ENCODE data around the gene SELENOT. TPM values are rescaled to one million over a fixed set of nuclear protein-coding genes. Genes with fewer than 3 reads are reported as not detected.
A peak's percentile ranks its signal among the peaks of the same experiment; 100 is the strongest.

Gene SELENOT
- total RNA-seq, 1 donor = 150 TPM

DNA sequence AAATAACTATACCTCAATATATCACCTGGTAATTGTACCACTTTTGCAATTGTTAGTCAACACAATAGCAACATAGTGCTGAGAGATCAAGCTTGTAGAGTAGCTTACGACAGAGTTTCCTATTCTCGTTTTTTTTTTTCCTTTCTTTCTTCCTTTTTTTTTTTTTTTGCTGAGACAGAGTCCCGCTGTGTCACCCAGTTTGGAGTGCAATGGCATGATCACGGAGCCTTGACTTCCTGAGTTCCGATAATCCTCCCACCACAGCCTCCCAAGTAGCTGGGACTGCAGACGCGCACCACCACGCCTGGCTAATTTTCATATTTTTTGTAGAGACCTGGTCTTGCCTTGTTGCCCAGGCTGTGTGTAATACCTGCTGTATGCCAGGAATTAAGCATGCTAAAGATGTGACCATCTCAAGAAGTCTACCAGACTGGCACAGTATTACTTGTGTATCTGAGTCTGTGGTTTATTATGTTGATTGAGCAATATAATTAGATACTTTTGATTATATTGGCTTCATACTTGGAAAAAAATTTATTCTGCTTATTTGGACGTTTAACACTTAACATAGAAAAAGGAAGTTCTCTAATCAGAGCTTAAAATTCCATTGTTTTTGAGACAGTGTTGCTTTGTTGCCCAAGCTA is 3.0 kb downstream of the SELENOT start:
- no peak overlapping the region for H3K4me3 ChIP-seq (ENCODE audit: low read depth, low read length)
- no peak for DNase-seq (ENCODE audit: low read depth)
- TF ChIP-seq, protein P1, sequence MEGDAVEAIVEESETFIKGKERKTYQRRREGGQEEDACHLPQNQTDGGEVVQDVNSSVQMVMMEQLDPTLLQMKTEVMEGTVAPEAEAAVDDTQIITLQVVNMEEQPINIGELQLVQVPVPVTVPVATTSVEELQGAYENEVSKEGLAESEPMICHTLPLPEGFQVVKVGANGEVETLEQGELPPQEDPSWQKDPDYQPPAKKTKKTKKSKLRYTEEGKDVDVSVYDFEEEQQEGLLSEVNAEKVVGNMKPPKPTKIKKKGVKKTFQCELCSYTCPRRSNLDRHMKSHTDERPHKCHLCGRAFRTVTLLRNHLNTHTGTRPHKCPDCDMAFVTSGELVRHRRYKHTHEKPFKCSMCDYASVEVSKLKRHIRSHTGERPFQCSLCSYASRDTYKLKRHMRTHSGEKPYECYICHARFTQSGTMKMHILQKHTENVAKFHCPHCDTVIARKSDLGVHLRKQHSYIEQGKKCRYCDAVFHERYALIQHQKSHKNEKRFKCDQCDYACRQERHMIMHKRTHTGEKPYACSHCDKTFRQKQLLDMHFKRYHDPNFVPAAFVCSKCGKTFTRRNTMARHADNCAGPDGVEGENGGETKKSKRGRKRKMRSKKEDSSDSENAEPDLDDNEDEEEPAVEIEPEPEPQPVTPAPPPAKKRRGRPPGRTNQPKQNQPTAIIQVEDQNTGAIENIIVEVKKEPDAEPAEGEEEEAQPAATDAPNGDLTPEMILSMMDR (IDR thresholded peaks at IDR 0.05; ENCODE audit: insufficient read depth, low read length) = no peak

DNA sequence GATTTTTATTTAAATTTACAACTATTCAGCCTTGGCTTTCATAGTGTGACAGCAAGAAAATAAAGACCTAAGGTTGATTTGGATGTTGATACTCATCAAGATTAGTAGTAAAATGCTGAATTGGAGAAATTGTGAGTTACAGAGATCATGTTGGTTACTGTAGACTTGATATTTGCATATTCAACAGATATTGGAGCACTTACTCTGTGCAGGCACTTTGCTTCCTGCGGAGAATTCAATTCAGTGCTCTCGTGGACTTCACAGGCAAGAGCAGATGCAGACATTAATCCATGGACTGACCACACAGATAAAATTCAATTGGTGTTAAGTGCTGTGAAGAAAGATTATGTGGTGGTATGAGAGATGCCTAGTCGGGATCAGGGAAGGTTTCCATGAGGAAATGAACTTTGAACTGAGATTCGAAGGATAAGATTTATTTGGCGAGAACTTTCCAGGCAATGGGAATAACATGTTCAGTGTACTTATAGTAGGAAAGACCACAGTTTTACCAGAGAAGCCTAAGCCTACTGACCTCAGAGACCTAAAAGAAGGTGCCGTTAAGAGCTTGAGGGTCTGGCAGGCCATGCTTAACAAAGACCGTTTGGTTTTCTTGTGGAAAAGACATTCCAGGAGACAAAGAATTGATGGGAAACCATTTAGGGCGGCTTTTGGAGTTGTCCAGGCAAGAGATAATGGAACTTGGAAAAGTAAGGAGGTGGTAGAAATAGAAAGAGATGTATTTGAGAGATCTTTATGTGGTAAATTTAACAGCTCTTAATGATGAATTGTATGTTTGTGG is 4.3 kb downstream of the SELENOT start:
- TF ChIP-seq, protein P1 (IDR thresholded peaks at IDR 0.05; ENCODE audit: insufficient read depth, low read length) = no peak
- DNase-seq (ENCODE audit: low read depth) = no peak

DNA sequence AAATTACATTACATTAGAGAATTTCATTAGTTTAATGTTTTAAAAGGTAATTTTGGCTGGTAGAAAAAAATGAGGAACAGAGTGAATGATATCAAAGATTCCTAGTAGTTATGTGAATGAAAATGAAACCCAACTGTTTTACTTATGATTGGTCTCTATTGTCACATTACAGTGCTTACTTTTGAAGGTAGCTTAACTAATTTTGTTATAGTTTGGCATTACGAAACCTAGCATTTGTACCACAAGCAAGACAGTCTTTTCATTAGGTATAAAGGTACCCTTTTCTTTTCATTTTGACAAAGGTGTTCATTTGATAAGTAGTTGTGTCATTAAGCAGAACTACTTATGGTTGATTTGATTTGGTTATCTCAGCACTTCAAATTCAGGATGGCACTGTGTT is 6.9 kb downstream of the SELENOT start:
- H3K4me3 ChIP-seq (ENCODE audit: low read depth, low read length) = no peak overlapping the region
- no peak for DNase-seq (ENCODE audit: low read depth)
- TF ChIP-seq, protein P1 (IDR thresholded peaks at IDR 0.05; ENCODE audit: insufficient read depth, low read length) = no peak

More for the DNA sequence above, 4.3 kb downstream of the SELENOT start:
- no peak overlapping the region for H3K4me3 ChIP-seq (ENCODE audit: low read depth, low read length)

DNA sequence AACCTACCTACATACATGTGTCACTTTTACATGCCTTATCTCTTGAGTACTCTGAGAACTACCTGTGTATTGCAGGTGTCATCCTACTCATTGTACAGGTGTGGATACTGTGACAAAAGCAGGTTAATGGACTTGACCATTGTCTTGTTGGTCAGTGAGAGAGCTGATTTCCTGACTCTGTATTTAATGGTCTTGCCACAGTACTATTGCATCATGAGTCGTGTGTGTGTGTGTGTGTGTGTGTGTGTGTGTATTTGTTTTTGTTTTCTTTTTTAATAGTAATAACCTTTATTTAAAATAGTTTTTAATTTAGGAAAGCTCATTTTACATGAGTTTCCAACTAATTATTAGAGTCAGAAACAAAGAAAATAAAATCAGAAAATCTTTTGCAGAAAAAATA is 7.7 kb downstream of the SELENOT start:
- DNase-seq (ENCODE audit: low read depth) = peak; percentile 25
- TF ChIP-seq, protein P1 (IDR thresholded peaks at IDR 0.05; ENCODE audit: insufficient read depth, low read length) = no peak
- H3K4me3 ChIP-seq (ENCODE audit: low read depth, low read length) = no peak overlapping the region

DNA sequence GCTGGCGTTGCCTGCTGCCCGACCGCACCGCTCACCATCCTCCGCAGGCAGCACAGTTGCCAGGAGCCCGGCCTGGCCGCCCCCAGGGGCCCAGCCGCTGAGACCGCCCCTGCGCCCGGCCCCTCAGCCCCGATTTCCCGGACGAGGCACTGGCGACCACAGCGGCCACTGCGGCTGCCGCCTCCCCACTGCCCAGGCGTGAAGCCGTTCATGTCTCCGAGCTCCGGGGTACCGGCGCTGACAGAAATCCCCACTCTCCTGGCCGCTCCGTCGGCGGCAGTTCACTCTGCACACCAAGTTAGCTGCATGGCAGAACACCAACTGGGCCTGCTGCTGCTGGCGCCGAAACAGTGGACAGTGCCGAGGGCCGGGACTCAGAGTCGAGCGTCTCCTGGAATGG is 8.5 kb downstream of the SELENOT start:
- H3K4me3 ChIP-seq (ENCODE audit: low read depth, low read length) = no peak overlapping the region
- no peak for DNase-seq (ENCODE audit: low read depth)
- TF ChIP-seq, protein P1 (IDR thresholded peaks at IDR 0.05; ENCODE audit: insufficient read depth, low read length) = no peak

DNA sequence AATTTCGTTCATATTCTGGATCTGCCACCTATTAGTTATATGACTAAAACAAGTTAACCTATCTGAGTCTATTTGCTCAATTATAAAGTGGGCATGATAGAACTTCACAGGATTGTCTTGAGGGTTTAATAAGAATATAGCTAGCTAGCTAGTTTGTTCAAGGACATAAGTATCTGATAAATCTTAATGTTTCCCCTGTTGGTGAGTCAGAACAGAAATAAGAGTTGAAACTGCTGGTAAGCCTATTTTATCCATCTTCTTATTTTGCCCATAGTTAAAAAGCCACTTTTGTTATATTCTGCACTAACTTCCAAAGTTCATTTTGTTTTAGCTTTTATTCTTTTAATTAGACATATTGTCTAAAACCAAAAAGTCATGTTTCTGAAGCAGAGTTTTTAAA is 9.4 kb downstream of the SELENOT start:
- TF ChIP-seq, protein P1 (IDR thresholded peaks at IDR 0.05; ENCODE audit: insufficient read depth, low read length) = no peak
- no peak overlapping the region for H3K4me3 ChIP-seq (ENCODE audit: low read depth, low read length)
- no peak for DNase-seq (ENCODE audit: low read depth)

All from fibroblast of the aortic adventitia (primary cell).